Body of pancreas (tissue), 4 donors: ENCODE data around the gene DNM2. TPM values are rescaled to one million over a fixed set of nuclear protein-coding genes. Genes with fewer than 3 reads are reported as not detected.

Experiments
- ATAC-seq: fragments of 150-250 bp; one replicate; pipeline ENCODE4 v1.9.1; 2016
- DNase-seq, 4 donors: peaks; one replicate each; pipeline ENCODE4 v3.0.0-alpha.2; 2019
- H3K27ac ChIP-seq, 4 donors: fragments of 200-600 bp; sonication (generic); 1 replicate in 3 of 4; 2 replicates in 1 of 4; pipeline versions ENCODE4 v1.5.1 to v1.6.1; 2016 to 2019; ENCODE audit warnings: mild to moderate bottlenecking in 1 of 4, mixed read lengths in 1 of 4, moderate library complexity in 1 of 4
- H3K27me3 ChIP-seq, 2 donors: fragments of 200-600 bp; sonication (generic); one replicate each; pipeline ENCODE4 v1.6.0; 2016; ENCODE audit warnings: mild to moderate bottlenecking in 1 of 2
- H3K36me3 ChIP-seq, 2 donors: fragments of 200-600 bp; sonication (generic); replicated peaks in 1 of 2; 2 replicates each; pipeline ENCODE4 v1.5.1; 2016; ENCODE audit warnings: low read depth in 2 of 2; ENCODE audit not compliant: insufficient read depth in 1 of 2
- H3K4me1 ChIP-seq: fragments of 200-600 bp; sonication (generic); one replicate; pipeline ENCODE4 v1.6.0; 2016
- H3K4me3 ChIP-seq, 2 donors: fragments of 200-600 bp; sonication (generic); 1 replicate in 1 of 2; 2 replicates in 1 of 2; pipeline ENCODE4 v1.5.1; 2016 to 2019
- H3K9me3 ChIP-seq, 3 donors: fragments of 200-600 bp; sonication (generic); 1 replicate in 2 of 3; 2 replicates in 1 of 3; pipeline ENCODE4 v1.5.1; 2016
- CTCF ChIP-seq, 7 experiments: fragments of 450-650 bp in 4 of 7; fragments of 200-600 bp in 3 of 7; sonication (generic) in 3 of 7; IDR thresholded peaks; one replicate each; pipeline ENCODE4 v1.5.1; 2016 to 2019; ENCODE audit warnings: antibody characterized with exemption in 7 of 7
- POLR2A ChIP-seq, 3 donors: fragments of 450-650 bp; IDR thresholded peaks; one replicate each; pipeline ENCODE4 v1.6.1; 2016; ENCODE audit warnings: antibody characterized with exemption in 3 of 3, mild to moderate bottlenecking in 2 of 3
- WGBS, 2 donors: methylation state at CpG; one replicate each; pipeline ENCODE4 v1.1.5; 2017; 5-methylcytosine and 5-hydroxymethylcytosine counted together
- intact Hi-C: fragments of 100-400 bp; cut with DNase I; formaldehyde crosslinking; loops from one replicate; pipeline ENCODE4 v1.15.1; 2023
- total RNA-seq, 2 donors: library from RNA; depleted of rRNA; stranded (reverse); fragments of >200 nt; gene quantifications; one replicate each; pipeline ENCODE4 v1.1.0, GENCODE V29; 2016

The DNM2 gene
- total RNA-seq, 2 donors from 2014 or later, result 98.6 to 158 TPM

- 78 to 85% methylated on average over 6 of the region's 6 CpGs for WGBS, 2 donors
- no peaks in the 10 kb centered on the region for H3K9me3 ChIP-seq
Observed at GRCh38 chr19:10720607-10721125, 2.8 kb downstream of the DNM2 start.

DNA sequence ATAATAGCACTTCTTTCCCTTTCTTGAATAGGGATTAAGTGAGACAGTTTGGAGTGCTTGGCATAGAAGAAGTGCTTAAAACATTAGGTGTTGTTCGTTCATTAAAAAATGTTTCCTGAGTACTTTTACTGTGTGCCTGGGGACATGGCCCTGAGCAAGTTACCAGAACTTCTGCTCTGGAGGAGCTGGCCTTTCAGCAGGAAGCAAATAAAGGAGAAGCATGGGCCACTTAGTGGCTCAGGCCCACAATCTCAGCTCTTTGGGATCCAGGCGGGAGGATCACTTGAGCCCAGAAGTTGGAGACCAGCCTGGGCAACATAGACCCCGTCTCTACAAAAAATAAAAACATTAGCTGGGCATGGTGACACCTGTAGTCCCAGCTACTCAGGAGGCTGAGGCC is 5.7 kb downstream of the DNM2 start:
- 81 to 91% methylated on average over 3 of the region's 3 CpGs for WGBS, 2 donors
- H3K36me3 ChIP-seq, result no peaks in the 10 kb centered on the region
- no peak overlapping the region for H3K4me3 ChIP-seq
- TF ChIP-seq POLR2A (IDR thresholded peaks at IDR 0.05), result no peak
- no peak overlapping the region for H3K27ac ChIP-seq
- DNase-seq (no peak), ATAC-seq (no peak)
- no peaks in the 10 kb centered on the region for H3K27me3 ChIP-seq
- no peaks in the 10 kb centered on the region for H3K9me3 ChIP-seq
- intact Hi-C loops, result no loop called here
- peaks cover 56% of the 10 kb centered on the region for H3K4me1 ChIP-seq

More at GRCh38 chr19:10720607-10721125, 2.8 kb downstream of the DNM2 start:
- Histone ChIP-seq H3K4me3 (no peak overlapping the region), H3K4me1 (peaks cover 43% of the 10 kb centered on the region), H3K36me3 (no peaks in the 10 kb centered on the region), H3K27me3 (no peaks in the 10 kb centered on the region), H3K27ac (peak overlapping the region in 2 of 4 donors; percentile 34 to 95)
- ATAC-seq (no peak), DNase-seq (no peak)
- intact Hi-C loops, result no loop called here
- TF ChIP-seq CTCF (IDR thresholded peaks at IDR 0.05) (no peak), POLR2A (IDR thresholded peaks at IDR 0.05) (no peak)

- intact Hi-C loops, result no loop called here
- no peak for ATAC-seq
- DNase-seq, result no peak
- TF ChIP-seq CTCF (IDR thresholded peaks at IDR 0.05) (no peak), POLR2A (IDR thresholded peaks at IDR 0.05) (no peak)
- WGBS, 2 donors, result 79 to 84% methylated on average over 12 of the region's 12 CpGs
- H3K36me3 ChIP-seq, result no peaks in the 10 kb centered on the region
- no peak overlapping the region for H3K27ac ChIP-seq
- peaks cover 48% of the 10 kb centered on the region for H3K4me1 ChIP-seq
- H3K4me3 ChIP-seq, result no peak overlapping the region
- H3K27me3 ChIP-seq, result no peaks in the 10 kb centered on the region
- no peaks in the 10 kb centered on the region for H3K9me3 ChIP-seq
Observed at GRCh38 chr19:10724573-10725071, 6.7 kb downstream of the DNM2 start.

DNA sequence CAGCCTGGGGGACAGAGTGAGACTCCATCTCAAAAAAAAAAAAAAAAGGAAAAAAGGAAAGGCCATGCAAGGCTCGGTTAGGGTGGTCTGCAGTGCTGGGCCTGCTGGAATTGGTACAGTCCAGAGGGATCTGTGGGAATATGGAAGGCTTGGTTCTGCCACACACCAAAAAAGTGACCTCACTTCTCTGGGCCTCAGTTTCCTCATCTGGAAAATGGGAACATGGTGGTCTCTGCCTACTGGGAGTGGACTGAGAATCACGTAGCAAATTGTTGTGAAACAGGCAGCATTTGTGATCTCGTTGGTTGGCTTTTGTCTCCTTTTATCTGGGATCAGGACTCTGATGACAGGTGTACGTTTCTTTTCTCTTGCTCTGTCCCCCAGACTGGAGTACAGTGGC is 7.5 kb downstream of the DNM2 start:
- no peak overlapping the region for H3K4me3 ChIP-seq

GRCh38 chr19:10726268-10726667 is 8.4 kb downstream of the DNM2 start:
- peaks cover 42% of the 10 kb centered on the region for H3K4me1 ChIP-seq
- intact Hi-C loops, result no loop called here
- H3K9me3 ChIP-seq, result no peaks in the 10 kb centered on the region
- 89 to 94% methylated on average over 10 of the region's 10 CpGs for WGBS, 2 donors
- DNase-seq (no peak), ATAC-seq (no peak)
- no peaks in the 10 kb centered on the region for H3K36me3 ChIP-seq
- no peak for TF ChIP-seq POLR2A (IDR thresholded peaks at IDR 0.05)
- no peak for TF ChIP-seq CTCF (IDR thresholded peaks at IDR 0.05)
- H3K27me3 ChIP-seq, result no peaks in the 10 kb centered on the region
- H3K27ac ChIP-seq, result peak overlapping the region in 1 of 4 donors; percentile 10
- H3K4me3 ChIP-seq, result no peak overlapping the region

More for the DNA sequence above, 7.5 kb downstream of the DNM2 start:
- intact Hi-C loops, result no loop called here
- 73 to 85% methylated on average over 4 of the region's 4 CpGs for WGBS, 2 donors
- no peak for DNase-seq
- H3K4me1 ChIP-seq, result peaks cover 44% of the 10 kb centered on the region
- H3K9me3 ChIP-seq, result no peaks in the 10 kb centered on the region
- no peak for ATAC-seq
- no peaks in the 10 kb centered on the region for H3K36me3 ChIP-seq
- H3K27me3 ChIP-seq, result no peaks in the 10 kb centered on the region
- TF ChIP-seq POLR2A (IDR thresholded peaks at IDR 0.05), result no peak
- no peak overlapping the region for H3K27ac ChIP-seq

GRCh38 chr19:10727685-10728201 is 9.9 kb downstream of the DNM2 start:
- H3K36me3 ChIP-seq, result no peaks in the 10 kb centered on the region
- H3K9me3 ChIP-seq, result no peaks in the 10 kb centered on the region
- no peaks in the 10 kb centered on the region for H3K27me3 ChIP-seq
- peaks cover 33% of the 10 kb centered on the region for H3K4me1 ChIP-seq
- no peak for ATAC-seq
- intact Hi-C loops, result no loop called here
- no peak for DNase-seq
- no peak overlapping the region for H3K4me3 ChIP-seq
- no peak overlapping the region for H3K27ac ChIP-seq
- TF ChIP-seq CTCF (IDR thresholded peaks at IDR 0.05) (no peak), POLR2A (IDR thresholded peaks at IDR 0.05) (no peak)
- 77 to 87% methylated on average over 13 to 14 of the region's 14 CpGs for WGBS, 2 donors
